Left ventricle myocardium inferior (tissue), 1 donor: Measurements from ENCODE around the gene SDK1. TPM values are rescaled to one million over a fixed set of nuclear protein-coding genes. Genes with fewer than 3 reads are reported as not detected.

Experiments used
- DNase-seq: peaks from one replicate; pipeline ENCODE4 v3.0.0-alpha.2; 2020
- H3K27ac ChIP-seq: fragments of 200-600 bp; replicated peaks from 2 replicates; pipeline ENCODE4 v1.8.0; 2021
- H3K27me3 ChIP-seq: fragments of 200-600 bp; 2 replicates; pipeline ENCODE4 v1.8.0; 2021; ENCODE audit warnings: low read depth
- H3K36me3 ChIP-seq: fragments of 200-600 bp; 2 replicates; pipeline ENCODE4 v1.8.0; 2021
- H3K4me1 ChIP-seq: fragments of 200-600 bp; 2 replicates; pipeline ENCODE4 v1.8.0; 2021
- H3K4me3 ChIP-seq: fragments of 200-600 bp; 2 replicates; pipeline ENCODE4 v1.8.0; 2021; ENCODE audit warnings: mild to moderate bottlenecking, moderate library complexity
- H3K9me3 ChIP-seq: fragments of 200-600 bp; replicated peaks from 2 replicates; pipeline ENCODE4 v1.8.0; 2021
- intact Hi-C: fragments of 100-400 bp; cut with micrococcal nuclease; formaldehyde crosslinking; loops from one replicate; pipeline ENCODE4 v1.11.0; 2022
- total RNA-seq: library from RNA; stranded (reverse); fragmentation: NEBNext Ultra II Directional; extraction: Animal tissue kit (Norgen Biotek cat#: 25700); gene quantifications from one replicate; pipeline ENCODE4 v1.2.1, GENCODE V29; 2021
- TF ChIP-seq, protein P1 (sequence below): fragments of 200-600 bp; IDR thresholded peaks from 2 replicates; pipeline ENCODE4 v1.8.0; 2021; ENCODE audit warnings: antibody characterized with exemption, mild to moderate bottlenecking, borderline replicate concordance
- donor health status: DM: no; HTN: yes; CAD: no; lungs with severe emphysema.

SDK1 gene
- total RNA-seq, 1 donor from 2014 or later, result 1.3 TPM

DNA sequence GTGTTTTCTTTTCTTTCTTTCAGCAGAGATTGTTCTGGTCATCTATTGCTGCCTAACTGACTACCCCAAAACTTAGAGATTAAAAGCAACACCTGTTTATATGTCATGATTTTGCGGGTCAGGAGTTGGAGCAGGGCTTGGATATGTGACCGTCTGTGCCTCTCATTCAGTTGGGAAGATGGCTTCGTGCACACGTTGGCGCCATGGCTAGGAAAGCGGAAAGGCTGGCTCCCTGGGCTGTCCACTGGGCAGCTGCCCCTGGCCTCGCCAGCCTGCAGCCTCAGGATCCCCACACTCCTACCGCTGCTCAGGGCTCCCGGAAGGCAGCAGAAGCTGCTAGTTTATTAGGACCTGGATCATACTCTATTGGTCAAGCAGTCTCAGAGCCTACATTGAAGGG, 742.9 kb downstream of the SDK1 start:
- DNase-seq, result no peak

DNA sequence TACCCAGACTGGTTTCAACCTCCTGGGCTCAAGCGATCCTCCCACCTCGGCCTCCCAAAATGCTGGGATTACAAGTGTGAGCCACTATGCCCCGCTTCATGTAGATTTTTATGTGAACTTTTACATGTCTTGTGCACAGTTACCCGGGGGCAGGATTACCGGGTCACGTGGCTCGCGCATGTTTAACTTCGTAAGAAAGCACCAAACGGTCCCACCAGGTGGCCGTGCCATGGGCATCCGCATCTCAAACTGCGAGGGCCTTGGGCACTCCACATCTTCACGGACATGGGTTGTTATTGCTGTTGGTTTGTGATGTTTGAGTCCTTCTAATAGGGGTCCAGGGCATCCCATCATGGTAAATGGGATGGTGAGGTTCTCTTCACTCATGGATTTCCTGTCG, 744.4 kb downstream of the SDK1 start:
- Histone ChIP-seq H3K27ac (no peak overlapping the region), H3K9me3 (no peaks in the 10 kb centered on the region), H3K4me1 (no peaks in the 10 kb centered on the region), H3K27me3 (no peaks in the 10 kb centered on the region), H3K36me3 (no peaks in the 10 kb centered on the region), H3K4me3 (no peak overlapping the region)
- DNase-seq, result no peak
- TF ChIP-seq, protein P1, sequence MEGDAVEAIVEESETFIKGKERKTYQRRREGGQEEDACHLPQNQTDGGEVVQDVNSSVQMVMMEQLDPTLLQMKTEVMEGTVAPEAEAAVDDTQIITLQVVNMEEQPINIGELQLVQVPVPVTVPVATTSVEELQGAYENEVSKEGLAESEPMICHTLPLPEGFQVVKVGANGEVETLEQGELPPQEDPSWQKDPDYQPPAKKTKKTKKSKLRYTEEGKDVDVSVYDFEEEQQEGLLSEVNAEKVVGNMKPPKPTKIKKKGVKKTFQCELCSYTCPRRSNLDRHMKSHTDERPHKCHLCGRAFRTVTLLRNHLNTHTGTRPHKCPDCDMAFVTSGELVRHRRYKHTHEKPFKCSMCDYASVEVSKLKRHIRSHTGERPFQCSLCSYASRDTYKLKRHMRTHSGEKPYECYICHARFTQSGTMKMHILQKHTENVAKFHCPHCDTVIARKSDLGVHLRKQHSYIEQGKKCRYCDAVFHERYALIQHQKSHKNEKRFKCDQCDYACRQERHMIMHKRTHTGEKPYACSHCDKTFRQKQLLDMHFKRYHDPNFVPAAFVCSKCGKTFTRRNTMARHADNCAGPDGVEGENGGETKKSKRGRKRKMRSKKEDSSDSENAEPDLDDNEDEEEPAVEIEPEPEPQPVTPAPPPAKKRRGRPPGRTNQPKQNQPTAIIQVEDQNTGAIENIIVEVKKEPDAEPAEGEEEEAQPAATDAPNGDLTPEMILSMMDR, result no peak
- intact Hi-C loops, result no loop called here

More for the DNA sequence above, 742.9 kb downstream of the SDK1 start:
- no peaks in the 10 kb centered on the region for H3K36me3 ChIP-seq
- no peak overlapping the region for H3K4me3 ChIP-seq
- no peaks in the 10 kb centered on the region for H3K27me3 ChIP-seq
- intact Hi-C loops, result no loop called here
- H3K4me1 ChIP-seq, result no peaks in the 10 kb centered on the region
- no peak overlapping the region for H3K27ac ChIP-seq
- TF ChIP-seq, protein P1, result no peak
- no peaks in the 10 kb centered on the region for H3K9me3 ChIP-seq

DNA sequence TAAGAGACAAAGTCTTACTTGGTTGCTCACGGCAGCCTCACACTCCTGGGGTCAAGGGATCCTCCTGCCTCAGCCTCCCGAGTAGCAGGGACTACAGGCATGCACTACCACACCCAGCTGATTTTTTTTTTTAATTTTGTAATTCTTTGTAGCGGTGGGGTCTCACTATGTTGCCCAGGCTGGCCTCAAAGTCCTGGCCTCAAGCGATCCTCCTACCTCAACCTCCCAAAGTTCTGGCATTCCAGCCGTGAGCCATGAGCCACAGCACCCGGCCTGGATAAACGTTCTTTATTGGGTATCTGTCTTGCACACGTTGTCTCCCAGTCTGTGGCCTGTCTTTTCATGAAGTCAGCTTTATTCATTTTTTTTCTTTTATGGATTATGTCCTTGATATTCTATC, 744.9 kb downstream of the SDK1 start:
- H3K27ac ChIP-seq, result no peak overlapping the region
- no peak for DNase-seq
- TF ChIP-seq, protein P1, result no peak
- H3K4me1 ChIP-seq, result no peaks in the 10 kb centered on the region
- no peaks in the 10 kb centered on the region for H3K36me3 ChIP-seq
- no peaks in the 10 kb centered on the region for H3K27me3 ChIP-seq
- H3K9me3 ChIP-seq, result no peaks in the 10 kb centered on the region
- intact Hi-C loops, result no loop called here
- H3K4me3 ChIP-seq, result no peak overlapping the region

GRCh38 chr7:4048336-4048735, 747.3 kb downstream of the SDK1 start:
- no peak for DNase-seq
- TF ChIP-seq, protein P1, result no peak
- H3K36me3 ChIP-seq, result no peaks in the 10 kb centered on the region
- intact Hi-C loops, result no loop called here
- no peaks in the 10 kb centered on the region for H3K9me3 ChIP-seq
- no peak overlapping the region for H3K27ac ChIP-seq
- no peak overlapping the region for H3K4me3 ChIP-seq
- no peaks in the 10 kb centered on the region for H3K4me1 ChIP-seq
- H3K27me3 ChIP-seq, result no peaks in the 10 kb centered on the region

DNA sequence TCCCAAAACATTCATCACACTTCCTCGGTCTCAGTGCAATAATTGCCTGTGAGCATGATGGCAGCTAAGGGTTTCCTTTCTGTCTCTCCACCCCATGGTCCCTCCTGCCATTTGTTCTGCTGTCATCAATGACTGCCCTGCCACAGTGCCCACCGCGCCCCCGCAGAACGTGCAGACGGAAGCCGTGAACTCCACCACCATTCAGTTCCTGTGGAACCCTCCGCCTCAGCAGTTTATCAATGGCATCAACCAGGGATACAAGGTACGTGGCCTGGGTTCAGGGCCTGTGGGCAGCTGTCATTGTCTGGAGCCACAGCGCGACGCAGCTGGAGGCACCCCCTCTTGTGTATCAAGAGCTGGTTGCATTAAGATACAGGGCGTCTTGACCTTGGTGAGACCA, 748.1 kb downstream of the SDK1 start:
- H3K36me3 ChIP-seq, result no peaks in the 10 kb centered on the region
- H3K4me1 ChIP-seq, result no peaks in the 10 kb centered on the region
- H3K4me3 ChIP-seq, result no peak overlapping the region
- H3K9me3 ChIP-seq, result no peaks in the 10 kb centered on the region
- TF ChIP-seq, protein P1, result no peak
- intact Hi-C loops, result no loop called here
- no peak overlapping the region for H3K27ac ChIP-seq
- DNase-seq, result no peak
- H3K27me3 ChIP-seq, result no peaks in the 10 kb centered on the region
